GM21723 (cell line): ENCODE measurements around the gene ZNF431.
"Not testable (repeated sequence)": the region's sequence is repeated elsewhere in the genome, so short reads cannot be mapped to it uniquely, and the experiment has no call there.

Experiments used
- ATAC-seq: cut with Tn5 transposase; IDR thresholded peaks from one replicate; pipeline ENCODE4 v1.9.1; 2021; ENCODE audit warnings: mild to moderate bottlenecking, moderate library complexity; ENCODE audit not compliant: unreplicated experiment

The ZNF431 gene

GRCh38 chr19:21143428-21143827 is 1.6 kb downstream of the ZNF431 start:
- ATAC-seq: no peak

GRCh38 chr19:21143854-21144253 is 2.0 kb downstream of the ZNF431 start:
- no peak for ATAC-seq

GRCh38 chr19:21147540-21147939 is 5.7 kb downstream of the ZNF431 start:
- ATAC-seq: no peak

- ATAC-seq: no peak
These were observed 6.8 kb downstream of the ZNF431 start for GRCh38 chr19:21148681-21149080.

- ATAC-seq: no peak
These were observed 8.0 kb downstream of the ZNF431 start for GRCh38 chr19:21149877-21150276.

GRCh38 chr19:21151460-21151859 is 9.6 kb downstream of the ZNF431 start:
- no peak for ATAC-seq

- ATAC-seq: no peak
These were observed 16.8 kb downstream of the ZNF431 start for GRCh38 chr19:21158523-21159135.

GRCh38 chr19:21164541-21164940 is 22.7 kb downstream of the ZNF431 start:
- no peak for ATAC-seq

GRCh38 chr19:21166436-21166835 is 24.6 kb downstream of the ZNF431 start:
- no peak for ATAC-seq

- no peak for ATAC-seq
These were observed 55.9 kb downstream of the ZNF431 start for GRCh38 chr19:21197590-21198295.

- ATAC-seq: no peak
These were observed 61.1 kb downstream of the ZNF431 start for GRCh38 chr19:21202865-21203494.

- ATAC-seq: no peak
These were observed 68.3 kb downstream of the ZNF431 start for GRCh38 chr19:21210037-21210621.

GRCh38 chr19:21221693-21222092 is 79.9 kb downstream of the ZNF431 start:
- ATAC-seq: no peak

- ATAC-seq: not testable (repeated sequence)
These were observed 88.1 kb downstream of the ZNF431 start for GRCh38 chr19:21229938-21230337.

GRCh38 chr19:21233691-21234090 is 91.9 kb downstream of the ZNF431 start:
- no peak for ATAC-seq

- ATAC-seq: not testable (repeated sequence)
These were observed 94.9 kb downstream of the ZNF431 start for GRCh38 chr19:21236751-21237150.

- no peak for ATAC-seq
These were observed 96.8 kb downstream of the ZNF431 start for GRCh38 chr19:21238670-21239069.
